HG03175 (cell line): Measurements from ENCODE around the gene LRRN4.

Experiments used
- ATAC-seq: cut with Tn5 transposase; IDR thresholded peaks from one replicate; pipeline ENCODE4 v1.9.1; 2021; ENCODE audit warnings: mild to moderate bottlenecking, moderate library complexity; ENCODE audit not compliant: unreplicated experiment

The LRRN4 gene

DNA sequence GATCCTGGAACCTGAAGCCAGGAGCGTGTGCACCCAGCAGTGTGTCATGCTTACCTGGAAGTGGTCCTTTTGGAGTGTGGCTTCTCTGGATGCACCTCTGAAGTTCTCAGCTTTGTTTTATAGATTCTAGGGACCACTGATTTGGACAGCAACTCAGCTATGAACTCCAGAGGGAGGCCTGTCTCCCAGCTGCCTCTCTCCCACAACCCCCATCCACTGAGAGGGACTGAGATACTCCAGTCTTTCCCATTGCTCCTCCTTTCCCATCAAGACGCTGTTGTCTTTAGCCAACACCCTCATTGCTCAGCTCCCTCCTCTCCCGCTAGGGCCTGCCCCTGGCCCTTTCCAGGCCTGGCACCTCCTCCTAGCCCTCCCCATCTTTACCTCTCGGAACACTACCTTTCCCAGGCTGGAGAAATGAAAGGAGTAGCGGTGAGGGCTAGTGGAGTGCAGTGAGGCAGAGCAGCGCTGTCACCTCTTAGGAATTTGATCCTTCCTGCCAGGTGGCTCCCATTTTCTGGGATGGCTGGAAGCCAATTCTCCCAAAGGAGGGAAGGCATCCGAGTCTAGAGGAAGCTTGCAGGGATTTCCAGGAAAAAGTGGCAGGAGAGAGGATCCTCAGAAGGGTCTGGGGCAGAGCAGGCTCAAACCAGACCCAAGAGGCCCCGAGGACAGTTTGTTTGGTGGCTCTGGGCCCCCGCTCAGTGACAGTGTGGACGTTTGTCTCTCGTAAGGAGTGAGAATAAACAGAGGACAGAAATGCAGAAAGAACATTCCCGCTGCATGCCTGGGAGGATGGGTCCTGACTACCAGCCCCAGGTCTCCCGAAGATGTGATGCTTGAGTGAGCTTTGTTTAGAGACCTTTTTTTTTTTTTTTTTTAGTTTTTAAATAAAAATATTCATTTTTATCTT is at the start of gene LRRN4:
Gene LRRN4, minus strand, starts transcription at position 285 of the 913 bp plus-strand sequence. CDS start 1,261 bp downstream, outside the sequence.
- no peak for ATAC-seq

DNA sequence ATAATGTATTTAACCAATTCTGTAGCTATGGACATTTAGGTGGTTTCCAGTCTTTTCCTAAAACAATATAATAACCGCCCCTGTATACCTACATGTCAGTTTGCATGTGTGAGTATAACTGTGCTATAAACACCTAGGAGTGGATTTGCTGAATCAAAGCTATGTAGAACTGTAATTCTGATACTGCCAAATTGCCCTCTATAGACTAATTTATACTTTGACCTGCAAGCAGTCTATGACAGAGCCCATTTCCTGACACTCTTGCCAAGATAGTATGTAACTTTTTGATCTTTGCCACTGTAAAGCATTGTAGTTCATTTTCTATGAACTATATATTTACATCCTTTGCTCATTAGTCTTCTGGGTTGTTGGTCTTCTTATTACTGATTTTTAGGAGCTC is 49.4 kb upstream of the LRRN4 start:
- ATAC-seq = no peak

DNA sequence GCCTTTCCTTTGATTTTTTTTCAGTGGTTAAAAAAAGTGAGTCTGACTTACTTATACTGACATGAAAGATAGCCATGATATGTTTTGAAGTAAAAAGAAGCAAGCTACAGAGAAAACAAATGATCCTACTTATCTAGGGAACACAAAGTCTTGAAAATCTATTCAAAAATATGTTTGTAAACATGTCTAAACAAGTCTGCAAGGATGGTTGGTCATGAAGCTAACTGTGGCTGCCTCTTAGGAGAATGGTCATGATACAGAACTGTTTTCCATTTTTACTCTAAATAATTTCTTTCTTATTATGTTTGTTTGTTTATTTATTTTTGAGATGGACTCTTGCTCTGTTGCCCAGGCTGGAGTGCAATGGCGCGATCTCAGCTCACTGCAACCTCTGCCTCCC is 47.5 kb upstream of the LRRN4 start:
- ATAC-seq = no peak

DNA sequence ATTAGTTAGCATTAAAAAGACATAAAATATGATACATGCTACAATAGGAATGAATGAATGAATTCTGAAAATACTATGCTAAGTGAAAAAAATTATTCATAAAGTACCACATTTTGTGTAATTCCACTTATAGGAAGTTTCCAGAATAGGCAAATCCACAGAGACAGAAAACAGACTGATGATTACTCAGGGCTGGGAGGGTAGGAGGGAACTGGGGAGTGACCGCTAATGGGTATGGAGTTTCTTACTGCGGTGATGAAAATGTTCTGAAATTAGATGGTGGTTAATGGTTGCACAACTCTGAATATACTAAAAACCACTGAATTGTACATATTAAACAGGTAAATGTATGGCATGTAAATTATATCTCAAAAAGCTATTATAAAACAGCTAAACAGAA is 46.4 kb upstream of the LRRN4 start:
- no peak for ATAC-seq

DNA sequence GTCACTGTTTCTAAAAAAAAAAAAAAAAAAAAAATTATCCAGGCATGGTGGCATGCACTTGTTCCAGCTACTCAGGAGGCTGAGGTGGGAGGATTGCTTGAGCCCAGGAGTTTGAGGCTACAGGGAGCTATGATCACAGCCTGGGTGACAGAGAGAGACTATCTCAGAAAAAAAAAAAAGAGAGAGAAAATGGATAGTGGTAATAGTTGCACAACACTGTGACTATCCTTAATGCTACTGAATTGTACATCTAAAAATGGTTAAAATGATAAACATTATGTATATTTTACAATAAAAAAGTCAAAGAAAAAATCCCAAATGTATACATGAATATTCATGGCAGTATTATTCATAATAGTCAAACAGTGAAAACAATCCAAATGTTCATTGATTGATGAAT is 46.0 kb upstream of the LRRN4 start:
- no peak for ATAC-seq

DNA sequence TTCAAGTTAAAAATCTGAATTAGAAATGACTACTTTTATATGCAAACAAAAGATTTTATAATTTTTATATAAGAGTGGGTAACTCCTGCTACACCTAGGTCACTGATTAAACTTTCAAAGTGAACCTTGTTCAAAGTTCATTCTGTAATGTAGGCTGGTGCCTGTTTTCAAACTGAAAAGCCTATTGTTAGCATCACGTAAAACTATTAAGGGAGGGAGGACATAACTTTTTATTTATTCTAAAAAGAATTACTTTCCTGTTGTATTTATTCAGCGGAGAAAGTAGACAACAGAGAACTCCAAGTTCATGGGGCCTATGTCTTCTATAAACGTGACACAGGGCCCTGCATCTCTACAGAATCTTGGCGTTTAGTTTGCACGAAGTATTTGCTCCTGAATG is 41.5 kb upstream of the LRRN4 start:
- ATAC-seq = no peak

DNA sequence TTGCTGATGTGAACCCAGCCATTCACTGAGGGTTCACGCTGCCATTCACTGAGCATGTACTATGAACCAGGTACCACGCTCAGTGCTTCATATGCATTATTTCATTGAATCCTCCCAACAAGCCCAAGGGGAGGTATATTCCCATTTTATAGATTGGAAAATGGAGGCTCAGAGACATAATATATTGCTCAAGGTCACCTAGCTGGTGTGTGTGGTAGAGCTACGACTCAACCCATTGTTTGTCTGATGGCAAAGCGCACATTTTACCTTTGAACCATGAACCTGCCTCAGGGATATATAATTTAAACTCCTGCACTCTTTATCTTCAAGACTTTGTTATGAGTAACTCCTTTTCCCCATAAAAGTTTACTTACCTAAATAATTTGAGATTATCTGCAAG is 40.7 kb upstream of the LRRN4 start:
- ATAC-seq = no peak

DNA sequence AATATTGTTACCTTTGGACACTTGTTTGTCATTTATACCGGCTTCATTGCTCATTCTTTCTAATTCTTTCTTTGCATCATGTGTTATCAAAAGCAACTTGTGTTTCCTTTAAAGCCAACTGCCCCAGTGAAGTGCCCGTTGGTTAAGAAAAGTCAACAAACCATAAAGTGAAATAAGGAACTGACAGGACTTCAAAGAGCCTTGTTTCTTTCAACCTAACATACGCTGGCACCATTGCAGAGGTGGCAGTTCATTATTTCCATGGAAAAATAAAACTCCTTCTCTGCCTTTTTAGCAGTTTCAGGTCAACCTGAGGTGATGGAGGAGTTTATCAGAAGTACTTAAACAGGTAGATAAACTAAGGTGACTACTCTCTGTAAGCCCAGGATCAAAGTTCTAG is 40.2 kb upstream of the LRRN4 start:
- ATAC-seq = no peak

DNA sequence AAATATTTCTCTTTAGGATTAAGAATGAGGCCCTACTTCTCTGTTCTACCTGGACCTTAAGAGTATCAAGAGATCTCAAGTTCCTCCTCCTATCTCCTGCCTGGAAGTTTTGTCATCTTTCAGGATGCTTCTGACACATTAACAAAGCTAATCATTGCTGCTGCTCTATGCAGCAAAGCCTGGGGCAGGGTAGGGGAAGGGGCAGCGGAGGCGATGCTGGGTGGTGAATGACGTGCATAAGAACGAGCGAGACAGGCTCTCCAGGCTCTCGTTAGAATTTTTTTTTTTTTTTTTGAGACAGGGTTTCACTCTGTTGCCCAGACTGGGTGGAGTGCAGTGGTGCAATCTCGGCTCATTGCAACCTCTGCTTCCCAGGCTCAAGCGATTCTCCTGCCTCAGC is 37.8 kb upstream of the LRRN4 start:
- no peak for ATAC-seq

DNA sequence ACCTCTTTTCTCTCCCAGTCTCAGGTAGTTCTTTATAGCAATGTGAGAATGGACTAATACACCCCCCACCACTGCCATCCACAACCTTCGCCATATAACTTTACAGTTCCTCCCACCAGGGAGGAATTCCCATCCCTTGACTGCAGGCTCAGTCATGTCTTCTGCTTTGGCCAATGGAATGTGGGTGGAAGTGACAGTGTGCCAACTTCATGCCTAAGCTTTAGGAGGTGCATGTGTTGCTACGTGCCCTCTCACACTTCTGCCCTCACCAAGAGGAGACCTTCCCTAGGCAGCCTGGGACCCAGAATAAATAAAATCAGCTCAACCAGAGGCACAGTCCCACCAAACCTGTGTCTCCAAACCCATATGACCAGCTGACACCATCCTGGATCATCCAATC is 33.0 kb upstream of the LRRN4 start:
- no peak for ATAC-seq

DNA sequence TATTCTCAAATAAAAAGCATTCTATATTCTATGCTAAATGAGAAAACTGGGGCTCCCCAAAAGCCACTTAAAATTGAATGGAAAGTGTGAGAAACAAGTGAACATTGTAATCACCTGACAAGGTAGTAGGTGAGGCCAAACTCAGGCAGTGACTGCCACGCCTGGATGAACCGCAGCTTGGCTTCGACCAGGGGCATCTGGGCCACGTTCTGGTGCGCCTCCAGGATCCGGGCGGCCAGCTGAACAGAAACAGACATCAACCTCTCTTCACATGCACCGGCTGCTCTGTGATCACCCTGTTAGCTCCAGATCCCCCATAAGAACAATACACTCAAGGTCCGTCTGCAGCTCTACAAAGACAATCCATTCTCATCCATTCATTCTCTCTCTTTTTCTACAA is 30.1 kb upstream of the LRRN4 start:
- no peak for ATAC-seq

DNA sequence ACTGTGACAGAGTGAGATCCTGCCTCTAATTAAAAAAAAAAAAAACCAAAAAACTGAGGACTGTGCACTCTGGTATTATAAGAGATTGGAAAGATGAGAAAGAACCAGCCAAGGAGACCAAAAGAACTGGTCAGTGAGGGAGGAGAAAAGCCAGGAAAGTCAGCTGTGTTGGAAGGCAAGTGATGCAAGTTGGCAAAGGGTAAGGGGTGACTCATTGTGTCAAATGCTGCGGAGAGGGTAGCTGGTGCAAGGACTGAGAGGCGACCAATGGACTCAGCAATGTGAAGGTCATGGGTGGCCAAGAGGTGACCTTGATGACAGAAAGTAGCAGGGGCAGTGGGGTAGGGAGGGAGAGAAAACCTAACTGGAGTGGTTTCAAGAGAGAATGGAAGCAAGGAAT is 27.4 kb upstream of the LRRN4 start:
- no peak for ATAC-seq

DNA sequence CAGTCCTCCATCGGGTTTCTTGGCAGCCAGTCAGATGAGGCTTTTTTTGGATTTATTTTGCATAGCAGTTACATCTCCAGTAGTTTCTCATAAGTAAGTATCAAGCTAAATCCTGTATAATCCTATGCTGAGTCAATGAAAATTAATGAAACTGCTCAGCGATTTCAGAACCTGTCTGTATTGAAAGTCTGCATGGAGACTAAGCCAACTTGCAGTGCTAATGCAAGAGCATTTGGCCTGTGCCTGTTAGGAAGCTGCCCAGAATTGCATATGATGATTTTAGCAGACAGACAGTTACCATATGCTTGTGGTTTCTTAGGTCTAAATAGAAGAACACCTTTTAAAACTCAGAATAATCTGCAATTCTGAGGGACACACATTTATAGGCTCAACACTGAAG is 25.2 kb upstream of the LRRN4 start:
- no peak for ATAC-seq

DNA sequence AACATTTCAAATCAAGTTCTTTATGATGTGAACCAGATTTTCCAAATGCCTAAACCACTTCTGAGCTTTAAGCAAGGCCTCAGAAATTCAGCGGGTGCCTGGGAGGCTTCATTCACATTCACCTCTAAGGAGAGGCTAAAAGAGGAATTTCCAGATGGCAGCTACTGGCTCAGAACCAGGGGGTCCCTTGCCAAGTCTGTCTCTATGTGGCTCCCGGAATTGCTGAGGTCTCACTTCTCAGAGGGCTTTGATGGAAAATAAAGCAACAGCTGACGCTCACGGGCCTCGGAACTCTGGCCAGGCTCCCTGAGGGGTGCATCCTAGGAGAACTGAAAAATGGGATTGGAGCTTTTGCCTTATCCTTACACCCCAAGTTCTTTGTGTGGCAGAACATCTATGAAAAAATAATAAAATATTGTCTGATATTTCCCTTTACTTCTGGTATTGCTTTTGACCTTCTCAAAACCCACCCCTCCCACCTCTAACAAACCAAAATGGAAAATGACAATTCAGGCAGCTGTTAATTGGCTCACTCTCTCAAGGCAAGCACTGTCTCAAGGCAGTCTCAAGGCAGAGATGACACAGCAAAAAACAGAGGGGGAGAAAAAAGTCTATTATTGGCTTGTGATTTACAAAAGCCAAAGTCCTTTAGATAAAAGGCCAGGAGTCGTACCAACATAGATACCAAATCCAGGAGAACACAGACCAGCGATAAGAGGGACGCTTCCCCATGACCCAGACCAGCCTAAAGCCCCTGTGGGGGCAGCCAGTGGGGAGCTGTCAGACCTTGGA is 21.8 kb upstream of the LRRN4 start:
- no peak for ATAC-seq

DNA sequence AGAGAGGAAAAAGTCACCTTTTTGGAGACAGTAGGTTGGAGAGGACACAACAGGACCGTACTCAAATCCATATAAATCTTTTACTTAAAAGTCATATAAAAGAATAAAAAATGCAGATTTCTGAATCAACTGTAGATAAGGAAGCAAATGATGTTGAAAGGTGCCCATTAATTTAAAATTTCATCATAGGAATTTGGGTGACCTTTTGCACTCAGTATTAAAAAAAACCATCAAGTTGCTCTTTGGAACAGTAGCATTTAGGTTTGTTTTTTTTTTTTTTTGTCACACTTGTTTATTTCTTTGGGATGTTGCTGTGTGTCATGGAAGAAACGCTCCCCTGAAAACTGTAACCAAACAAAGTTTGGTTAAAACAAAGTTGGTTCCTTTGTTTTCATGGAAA is 20.9 kb upstream of the LRRN4 start:
- ATAC-seq = no peak

DNA sequence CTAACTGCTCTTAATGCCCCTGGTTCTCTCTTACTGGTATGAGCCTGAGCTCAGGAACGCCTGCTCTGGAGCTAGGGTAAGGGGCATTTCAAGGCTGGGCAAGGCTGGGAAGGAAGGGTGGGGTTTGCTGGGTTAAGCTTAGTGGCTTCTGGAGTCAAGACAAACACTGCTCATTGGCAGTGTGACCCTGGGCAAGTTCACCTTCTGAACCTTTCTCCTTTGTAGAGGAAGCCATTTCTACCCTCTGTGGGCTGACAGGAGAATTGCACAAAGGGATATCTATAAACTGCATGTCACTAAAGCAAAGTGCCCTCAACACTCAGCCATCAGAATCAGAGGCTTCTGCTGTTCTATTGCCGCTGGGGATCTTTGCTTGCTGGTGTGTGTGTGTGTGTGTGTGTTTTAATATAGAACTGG is 20.3 kb upstream of the LRRN4 start:
- no peak for ATAC-seq

DNA sequence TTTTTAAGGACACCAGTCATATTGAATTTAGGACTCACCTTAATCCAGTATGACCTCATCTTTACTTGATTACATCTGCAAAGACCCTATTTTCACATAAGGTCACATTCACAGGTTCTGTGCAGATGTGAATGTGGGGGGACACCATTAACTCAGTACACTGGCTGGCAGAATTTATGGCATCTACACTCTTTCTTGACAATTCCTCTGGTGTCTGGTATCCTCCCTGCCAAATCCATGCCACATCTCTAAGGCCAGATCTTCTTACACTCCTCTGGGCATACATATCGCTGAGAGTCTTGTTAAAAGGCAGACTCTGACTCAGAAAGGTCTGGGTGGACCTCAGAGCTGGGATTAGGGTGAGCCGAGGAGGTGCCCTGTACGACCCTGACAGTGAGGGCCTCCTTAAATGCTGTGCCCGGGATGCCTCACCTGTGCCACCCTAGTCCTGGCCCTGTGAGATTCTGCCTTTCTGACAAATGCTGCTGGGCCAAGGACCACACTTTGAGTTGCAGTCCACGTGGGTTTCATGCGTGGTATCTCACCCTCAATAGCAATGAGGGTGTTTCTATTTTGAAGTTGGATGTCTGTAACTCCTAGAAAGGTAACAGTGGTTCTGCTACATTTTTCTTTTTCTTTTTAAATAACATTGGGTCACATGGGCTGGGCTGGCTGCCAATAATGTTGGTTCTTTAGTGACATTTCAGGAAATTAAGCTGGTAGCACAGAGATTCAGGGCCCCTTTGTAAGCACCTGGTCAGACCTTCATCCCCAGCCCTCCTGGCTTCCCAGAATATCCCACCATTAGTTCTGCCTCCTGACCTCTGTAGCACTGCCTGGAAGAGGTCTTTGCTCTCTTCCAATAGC is 17.2 kb upstream of the LRRN4 start:
- ATAC-seq = no peak

DNA sequence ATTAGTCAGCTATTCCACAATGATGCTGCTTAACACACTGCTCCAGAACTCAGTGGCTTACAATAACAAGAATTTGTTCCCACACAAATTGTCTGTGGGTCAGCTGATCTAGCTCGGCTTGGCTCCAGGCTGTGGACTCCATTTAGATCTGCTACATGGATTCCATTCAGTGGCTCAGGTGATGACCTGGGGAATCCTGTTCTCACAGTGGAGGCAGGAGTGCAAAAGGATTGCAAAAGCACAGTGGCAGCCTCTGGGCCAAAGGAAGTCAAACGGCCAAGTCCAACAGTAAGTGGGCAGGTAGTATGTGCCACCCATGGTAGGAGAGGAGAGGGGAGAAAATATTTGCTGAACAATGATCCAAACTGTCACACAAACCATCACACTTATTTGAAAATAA is 15.8 kb upstream of the LRRN4 start:
- ATAC-seq = no peak

DNA sequence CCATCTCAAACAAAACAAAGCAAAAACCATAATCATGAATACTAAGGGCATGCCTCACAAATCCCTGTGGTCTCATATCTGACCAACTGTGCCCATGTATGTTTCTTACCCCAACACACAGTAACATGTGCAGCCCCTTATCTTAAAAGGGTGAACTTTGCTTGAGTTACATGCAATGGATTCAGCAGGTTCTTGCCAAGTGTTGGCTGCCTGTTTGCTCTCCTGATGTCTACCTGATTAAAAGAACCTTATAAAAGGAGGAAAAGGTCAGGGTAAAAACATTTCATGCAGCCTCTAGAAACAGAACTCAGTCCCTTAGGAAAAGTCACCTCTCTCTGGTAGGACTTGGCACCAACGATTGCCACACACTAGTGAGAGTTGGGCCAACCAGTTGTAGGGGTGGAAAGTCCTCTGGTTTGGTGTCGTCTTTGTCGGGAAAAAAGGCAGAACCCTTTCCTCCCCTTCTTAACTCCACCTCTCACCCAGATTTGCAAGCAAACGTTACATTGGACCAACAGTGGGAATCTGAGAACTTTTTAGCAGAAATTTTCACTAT is 14.0 kb upstream of the LRRN4 start:
- no peak for ATAC-seq

DNA sequence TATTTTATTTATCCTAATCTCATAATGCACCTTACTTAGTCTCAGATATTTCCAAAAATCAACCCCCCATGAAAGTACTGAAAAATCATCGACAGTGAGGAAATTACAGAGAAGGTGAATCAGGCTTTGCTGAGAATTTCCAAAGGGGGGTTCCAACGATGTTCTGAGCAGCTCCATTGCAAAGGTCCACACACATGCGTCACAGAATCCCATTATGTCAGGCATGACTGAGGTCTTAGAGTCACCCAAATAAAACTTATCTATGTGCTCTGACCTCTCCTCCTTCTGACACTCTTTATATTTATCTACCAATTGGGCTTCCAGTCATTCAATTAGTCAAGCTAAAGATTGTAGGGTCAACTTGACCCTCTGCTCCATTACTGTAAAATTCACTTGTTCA is 12.7 kb upstream of the LRRN4 start:
- ATAC-seq = no peak

DNA sequence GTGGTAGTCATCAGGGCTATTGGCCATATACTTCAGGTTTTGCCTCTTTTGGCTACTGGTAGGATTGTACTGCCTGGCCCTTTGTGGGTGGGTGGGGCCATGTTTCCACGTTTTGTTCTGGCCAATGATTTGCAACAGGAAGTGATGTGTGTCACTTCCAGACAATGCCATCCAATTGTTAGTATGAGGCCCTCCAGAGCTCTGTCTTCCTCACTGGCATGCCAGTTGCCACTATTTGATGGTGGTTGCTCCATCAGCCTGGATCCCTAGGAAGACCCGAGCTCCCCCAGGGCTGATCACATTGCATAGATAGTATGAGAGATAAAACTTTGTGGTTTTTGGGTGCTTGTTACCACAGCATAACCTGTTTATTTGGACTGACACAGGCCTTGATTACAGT is 7.7 kb upstream of the LRRN4 start:
- no peak for ATAC-seq
